Stimulated activated naive CD8-positive, alpha-beta T cell treated with anti-CD3 and anti-CD28 coated beads, Interleukin-15, Interleukin-2, amounts not matched to agents 100 U/mL and 50 U/mL, for 24 hours (primary cell): ENCODE measurements around the gene FAM83G.
A peak's percentile ranks its signal among the peaks of the same experiment; 100 is the strongest.

ENCODE experiments used
- ATAC-seq: fragments of 150-1000 bp; cut with Tn5 transposase; one replicate; pipeline ENCODE4 v1.10.0; 2021
- DNase-seq: peaks from one replicate; pipeline ENCODE4 v3.0.0; 2021

FAM83G gene

GRCh38 chr17:19005789-19006430, 1.3 kb upstream of the FAM83G start:
- ATAC-seq (no peak), DNase-seq (no peak)

- ATAC-seq, result no peak
- no peak for DNase-seq
These were observed 691 bp upstream of the FAM83G start for GRCh38 chr17:19005137-19005773.

DNA sequence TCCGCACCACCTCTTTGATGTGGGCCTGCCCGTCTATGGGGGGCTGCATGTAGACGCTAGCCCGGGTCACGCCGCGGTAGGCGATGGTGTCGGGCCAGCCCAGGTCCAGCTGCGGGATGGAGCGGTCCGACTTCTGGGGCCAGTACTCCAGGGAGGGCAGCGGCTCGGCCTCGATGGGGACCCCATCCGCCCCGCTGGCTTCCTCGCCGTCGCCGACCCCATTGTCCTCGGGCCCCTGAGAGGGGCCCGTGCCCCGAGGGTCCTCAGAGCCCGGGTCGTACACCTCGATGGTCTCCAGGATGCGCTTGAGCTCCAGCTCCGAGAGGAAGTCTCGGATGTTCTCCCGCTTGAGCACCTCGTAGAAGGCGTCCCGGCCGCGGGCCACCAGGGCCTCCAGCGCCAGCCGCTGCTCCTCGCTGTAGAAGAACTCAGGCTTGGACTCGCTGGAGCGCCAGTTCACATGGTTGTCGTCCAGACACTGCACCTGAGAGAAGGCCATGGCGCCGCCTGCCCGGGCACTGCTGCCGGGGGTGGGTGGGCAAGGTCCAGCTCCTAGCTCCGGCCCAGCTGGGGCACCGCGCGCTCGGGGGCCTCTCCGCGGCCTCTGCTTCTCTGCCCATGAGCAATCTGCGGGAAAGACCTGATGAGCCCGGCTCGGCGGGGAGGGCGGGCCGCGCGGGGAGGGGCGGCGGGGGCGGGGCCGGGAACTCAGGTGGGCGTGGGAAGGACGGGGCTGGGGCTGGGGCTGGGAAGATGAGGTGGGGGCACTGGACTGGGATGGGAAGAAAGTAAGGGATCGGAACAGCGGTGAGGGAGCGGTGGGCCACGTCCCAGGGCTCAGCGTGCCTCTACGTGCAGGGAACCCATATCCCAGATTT, 782 bp downstream of the FAM83G start:
- DNase-seq (peak; percentile 66), ATAC-seq (peak; percentile 17)

- DNase-seq (no peak), ATAC-seq (peak; percentile 25)
These were observed 1.6 kb downstream of the FAM83G start for GRCh38 chr17:19002805-19003542.

- ATAC-seq, result no peak
- DNase-seq, result no peak
These were observed 2.5 kb downstream of the FAM83G start for GRCh38 chr17:19001907-19002590.

DNA sequence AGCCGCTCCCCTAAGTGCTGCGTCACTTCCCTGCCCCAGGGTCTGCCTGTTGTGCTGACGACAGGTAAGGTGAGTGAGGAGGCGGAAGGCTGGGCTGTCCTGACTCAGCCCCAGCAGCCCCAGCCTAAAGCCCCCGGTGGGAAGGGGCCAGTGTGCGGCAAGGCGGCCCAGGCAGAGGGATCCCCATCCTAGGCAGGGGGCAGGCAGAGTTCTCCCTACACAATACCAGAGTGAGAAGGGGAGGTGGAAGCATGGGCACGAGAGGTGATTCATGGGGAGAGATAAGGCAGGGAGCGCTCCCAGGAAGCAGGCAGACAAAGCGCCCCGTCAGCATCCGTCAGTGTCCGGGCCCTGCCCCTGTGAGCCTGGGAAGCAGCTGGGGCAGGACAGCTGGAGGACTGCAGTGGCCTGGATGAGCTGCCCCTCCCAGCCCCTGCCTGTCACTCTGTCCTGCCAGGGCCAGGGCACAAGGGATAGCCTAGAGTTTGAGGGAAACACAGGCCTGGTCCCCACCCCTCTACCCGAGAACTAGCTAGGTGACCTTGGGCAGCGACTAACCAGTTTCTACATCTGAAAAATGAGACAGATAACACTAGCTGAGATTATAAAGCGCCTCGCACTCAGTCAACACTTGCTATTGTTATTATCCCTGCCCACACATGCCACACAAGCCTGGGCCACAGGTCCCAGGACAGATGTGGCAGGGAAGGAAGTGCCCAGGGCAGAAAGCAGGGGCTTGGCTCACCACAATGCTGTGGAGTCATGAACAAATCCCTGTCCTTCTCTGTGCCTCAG, 3.8 kb downstream of the FAM83G start:
- DNase-seq, result no peak

GRCh38 chr17:18999911-19000310, 4.7 kb downstream of the FAM83G start:
- ATAC-seq (no peak), DNase-seq (no peak)

More for the DNA sequence above, 3.8 kb downstream of the FAM83G start:
- no peak for ATAC-seq

GRCh38 chr17:18999394-18999793, 5.2 kb downstream of the FAM83G start:
- DNase-seq (no peak), ATAC-seq (no peak)

GRCh38 chr17:18997650-18998196, 6.8 kb downstream of the FAM83G start:
- ATAC-seq (no peak), DNase-seq (no peak)

GRCh38 chr17:18996458-18996857, 8.1 kb downstream of the FAM83G start:
- no peak for DNase-seq
- no peak for ATAC-seq

DNA sequence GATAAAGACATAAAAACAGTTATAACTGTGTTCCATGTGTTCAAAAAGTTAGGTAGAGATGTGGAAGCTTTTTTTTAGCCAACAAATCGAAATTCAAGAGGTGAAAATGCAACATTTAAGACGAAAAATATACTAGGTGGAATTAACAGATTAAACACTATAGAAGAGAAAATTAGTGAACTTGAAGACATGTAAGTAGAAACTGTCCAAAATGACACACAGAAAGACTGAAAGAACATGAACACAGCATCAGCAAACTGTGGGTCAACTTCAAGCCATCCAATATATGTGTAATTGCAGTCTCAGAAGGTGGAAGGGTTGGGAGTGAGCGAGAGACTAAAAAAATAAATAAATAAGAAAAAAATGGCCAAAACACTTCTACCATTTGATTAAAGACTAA, 9.3 kb downstream of the FAM83G start:
- DNase-seq, result no peak
- ATAC-seq, result no peak

DNA sequence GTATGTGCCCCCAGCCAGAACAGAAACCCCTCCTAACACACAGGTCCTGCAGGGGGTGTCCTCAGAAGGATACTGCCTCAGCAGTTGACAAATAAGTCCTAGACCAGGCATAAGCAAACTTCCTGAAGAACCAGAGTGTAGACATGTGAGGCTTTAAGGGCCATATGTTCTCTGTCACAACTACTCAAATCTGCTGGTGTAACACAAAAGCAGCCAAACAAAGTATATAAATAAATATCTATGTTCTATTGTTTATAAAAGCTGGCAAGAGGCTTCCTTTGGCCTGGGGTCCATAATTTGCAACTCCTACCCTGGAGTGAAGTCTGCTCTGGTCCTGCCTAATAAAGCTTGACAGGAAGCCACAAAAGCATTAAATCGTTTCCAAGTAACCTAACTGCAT, 9.9 kb downstream of the FAM83G start:
- DNase-seq (no peak), ATAC-seq (no peak)

GRCh38 chr17:18993905-18994526, 10.5 kb downstream of the FAM83G start:
- DNase-seq (no peak), ATAC-seq (no peak)

DNA sequence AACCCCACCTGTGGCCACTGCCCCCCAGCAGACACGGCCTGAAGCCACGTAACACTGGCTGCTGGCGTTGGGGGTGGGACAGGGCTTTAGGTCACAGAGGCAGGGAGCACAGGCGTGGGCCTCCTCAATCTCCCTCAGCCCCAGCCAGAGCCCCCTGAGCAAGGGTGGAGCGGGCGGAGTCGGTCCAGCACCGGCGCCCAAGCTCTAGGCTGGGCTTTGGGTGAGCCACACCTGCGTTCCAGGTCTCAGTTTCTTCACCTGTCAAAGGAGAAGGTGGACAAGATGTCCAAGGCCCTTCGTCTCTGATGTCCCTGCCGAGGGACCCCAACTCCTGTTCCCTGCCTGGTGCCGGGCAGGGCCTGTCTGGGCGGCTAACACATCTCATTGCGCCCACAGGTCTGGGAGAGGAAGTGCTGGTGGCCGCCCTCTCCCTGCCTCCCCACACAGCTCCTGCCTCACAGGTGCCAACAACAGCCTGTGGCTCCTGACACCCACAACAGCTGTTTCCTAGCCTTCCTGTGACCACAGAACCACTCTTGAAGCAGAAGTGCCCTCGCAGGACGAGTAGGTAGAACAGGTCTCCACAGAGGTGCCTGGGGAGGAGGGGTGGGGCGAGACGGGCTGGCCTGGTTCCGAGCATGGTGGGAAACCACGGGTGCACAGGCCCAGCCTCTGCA, 12.0 kb downstream of the FAM83G start:
- DNase-seq, result peak; percentile 15
- peak; percentile 41 for ATAC-seq

DNA sequence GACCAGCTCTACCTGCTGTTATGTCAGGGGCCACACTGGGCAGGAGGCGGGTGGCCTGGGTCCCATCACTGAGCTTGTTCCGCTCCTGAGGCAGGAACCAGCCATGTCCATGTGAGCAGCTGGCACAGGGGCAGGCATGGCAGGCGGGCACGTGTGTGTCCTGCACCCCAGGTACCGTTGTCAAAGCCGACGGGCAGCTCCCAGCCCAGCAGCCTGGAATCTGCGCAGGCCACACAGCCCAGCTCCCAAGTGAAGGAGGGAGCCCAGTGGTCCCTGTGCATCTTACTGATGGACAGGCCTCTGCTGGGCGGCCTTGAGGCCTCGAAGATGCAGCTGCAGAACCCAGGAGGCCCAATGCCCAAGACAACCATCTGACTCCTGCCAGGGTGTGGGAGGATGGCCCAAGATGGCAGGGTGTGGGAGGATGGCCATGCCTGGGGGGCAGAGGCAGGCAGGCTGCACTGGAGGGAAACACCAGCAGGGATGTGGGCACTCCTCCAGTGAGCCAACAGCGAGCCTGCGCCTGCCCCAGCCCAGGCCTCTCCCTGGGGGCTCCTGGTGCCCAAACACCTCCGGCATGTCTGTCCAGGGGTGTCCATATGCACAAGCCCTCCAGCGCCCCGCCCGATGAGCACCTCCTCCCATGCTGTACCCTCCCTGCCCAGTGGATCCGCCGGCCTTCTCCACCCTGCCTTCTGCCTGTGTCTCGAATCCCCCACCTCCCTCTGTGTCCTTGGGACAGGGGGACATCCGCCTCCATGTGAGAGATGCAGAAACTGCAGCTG, 12.8 kb downstream of the FAM83G start:
- ATAC-seq (no peak), DNase-seq (no peak)

DNA sequence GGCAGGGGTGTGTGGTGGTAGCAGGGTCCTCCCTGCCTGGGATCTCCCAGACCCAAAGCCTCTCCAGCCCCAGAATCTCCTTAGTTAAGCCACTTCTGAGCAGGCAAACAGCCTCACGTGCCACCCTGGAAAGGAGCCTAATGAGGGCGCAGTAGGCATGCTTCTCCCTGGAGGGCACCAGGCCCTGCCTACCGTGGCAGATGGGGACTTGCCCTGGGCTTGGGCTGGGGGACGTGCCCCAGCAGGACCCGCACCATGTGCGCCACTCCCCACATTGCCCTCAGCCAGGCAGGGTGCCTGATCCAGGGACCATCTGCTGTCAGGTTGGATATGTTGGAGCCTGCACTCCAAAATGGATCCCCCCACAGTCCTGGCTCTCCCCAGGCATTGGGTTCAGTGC, 14.2 kb downstream of the FAM83G start:
- no peak for ATAC-seq
- no peak for DNase-seq

GRCh38 chr17:18988546-18989173, 15.9 kb downstream of the FAM83G start:
- no peak for ATAC-seq

DNA sequence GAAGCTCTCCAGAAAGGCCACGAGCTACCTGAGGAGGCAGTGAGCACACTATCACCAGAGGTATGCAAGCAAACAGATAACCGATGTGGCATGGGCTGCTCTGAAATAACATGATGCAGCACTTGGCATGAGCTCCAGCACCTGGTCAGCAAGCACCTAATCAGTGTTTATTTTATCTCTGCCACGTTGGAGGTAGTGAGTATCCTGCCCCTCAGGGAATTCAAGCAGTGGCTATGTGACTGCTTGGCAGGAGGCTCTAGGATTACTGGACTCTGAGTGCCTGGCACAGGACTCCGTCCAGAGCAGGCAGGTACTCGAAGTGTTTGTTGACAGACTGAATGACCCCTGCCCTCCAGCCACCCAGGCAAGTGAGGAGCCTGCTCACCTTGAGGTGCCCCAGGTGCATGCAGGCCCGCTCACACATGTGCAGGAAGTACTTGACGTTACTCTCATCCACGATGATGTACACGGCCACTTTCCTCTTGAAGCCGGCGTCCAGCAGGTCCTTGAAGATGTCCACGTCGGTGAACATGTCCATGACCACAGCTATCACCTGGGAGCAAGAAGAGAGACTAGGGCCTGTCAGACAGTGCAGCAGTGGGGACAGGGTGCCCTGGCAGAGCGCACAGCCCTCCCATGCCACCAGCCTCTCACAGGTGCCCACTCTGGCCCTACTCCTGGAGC, 16.6 kb downstream of the FAM83G start:
- no peak for ATAC-seq

More at GRCh38 chr17:18988546-18989173, 15.9 kb downstream of the FAM83G start:
- no peak for DNase-seq

More for the DNA sequence above, 16.6 kb downstream of the FAM83G start:
- no peak for DNase-seq
